ENCODE data around the gene PPP3R2.

GRCh38 chr9:101639311-101639710 is 44.5 kb upstream of the PPP3R2 start:
- TF ChIP-seq EZH2 (IDR thresholded peaks at IDR 0.05): no peak
- TF ChIP-seq, protein P1, sequence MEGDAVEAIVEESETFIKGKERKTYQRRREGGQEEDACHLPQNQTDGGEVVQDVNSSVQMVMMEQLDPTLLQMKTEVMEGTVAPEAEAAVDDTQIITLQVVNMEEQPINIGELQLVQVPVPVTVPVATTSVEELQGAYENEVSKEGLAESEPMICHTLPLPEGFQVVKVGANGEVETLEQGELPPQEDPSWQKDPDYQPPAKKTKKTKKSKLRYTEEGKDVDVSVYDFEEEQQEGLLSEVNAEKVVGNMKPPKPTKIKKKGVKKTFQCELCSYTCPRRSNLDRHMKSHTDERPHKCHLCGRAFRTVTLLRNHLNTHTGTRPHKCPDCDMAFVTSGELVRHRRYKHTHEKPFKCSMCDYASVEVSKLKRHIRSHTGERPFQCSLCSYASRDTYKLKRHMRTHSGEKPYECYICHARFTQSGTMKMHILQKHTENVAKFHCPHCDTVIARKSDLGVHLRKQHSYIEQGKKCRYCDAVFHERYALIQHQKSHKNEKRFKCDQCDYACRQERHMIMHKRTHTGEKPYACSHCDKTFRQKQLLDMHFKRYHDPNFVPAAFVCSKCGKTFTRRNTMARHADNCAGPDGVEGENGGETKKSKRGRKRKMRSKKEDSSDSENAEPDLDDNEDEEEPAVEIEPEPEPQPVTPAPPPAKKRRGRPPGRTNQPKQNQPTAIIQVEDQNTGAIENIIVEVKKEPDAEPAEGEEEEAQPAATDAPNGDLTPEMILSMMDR (IDR thresholded peaks at IDR 0.05): no peak
- no peak for TF ChIP-seq EZH2phosphoT487 (IDR thresholded peaks at IDR 0.05)
